Hematopoietic multipotent progenitor cell treated with erythropoietin and hydrocortisone succinate and interleukin-3 and kit ligand, for 4 days (in vitro differentiated cells): ENCODE measurements around the gene MYO1D.
"Not testable (repeated sequence)": the region's sequence is repeated elsewhere in the genome, so short reads cannot be mapped to it uniquely, and the experiment has no call there.

Experiments used
- DNase-seq: peaks from one replicate; pipeline ENCODE4 v3.0.0-alpha.2; 2015

Gene MYO1D

GRCh38 chr17:32876417-32877163 lies at the start of gene MYO1D:
TSS of gene MYO1D (minus strand) at chr17:32877124. CDS start at chr17:32876872, 252 bp downstream.
- DNase-seq: peak; percentile 53

- no peak for DNase-seq
These were observed 49.3 kb upstream of the MYO1D start for GRCh38 chr17:32926183-32926582.

GRCh38 chr17:32923905-32924304 lies 47.0 kb upstream of the MYO1D start:
- not testable (repeated sequence) for DNase-seq

- no peak for DNase-seq
These were observed 44.1 kb upstream of the MYO1D start for GRCh38 chr17:32921017-32921416.

- no peak for DNase-seq
These were observed 43.4 kb upstream of the MYO1D start for GRCh38 chr17:32920293-32920692.

GRCh38 chr17:32919876-32920275 lies 43.0 kb upstream of the MYO1D start:
- not testable (repeated sequence) for DNase-seq

- no peak for DNase-seq
These were observed 40.9 kb upstream of the MYO1D start for GRCh38 chr17:32917842-32918241.

- no peak for DNase-seq
These were observed 40.2 kb upstream of the MYO1D start for GRCh38 chr17:32917081-32917480.

GRCh38 chr17:32916134-32916533 lies 39.2 kb upstream of the MYO1D start:
- no peak for DNase-seq

GRCh38 chr17:32915245-32915644 lies 38.3 kb upstream of the MYO1D start:
- no peak for DNase-seq

GRCh38 chr17:32914181-32914580 lies 37.3 kb upstream of the MYO1D start:
- DNase-seq: no peak

- no peak for DNase-seq
These were observed 36.7 kb upstream of the MYO1D start for GRCh38 chr17:32913593-32913992.

- DNase-seq: no peak
These were observed 35.4 kb upstream of the MYO1D start for GRCh38 chr17:32912218-32912897.

GRCh38 chr17:32910769-32911168 lies 33.8 kb upstream of the MYO1D start:
- no peak for DNase-seq

- DNase-seq: peak; percentile 93
These were observed 33.0 kb upstream of the MYO1D start for GRCh38 chr17:32909787-32910369.

GRCh38 chr17:32907583-32907982 lies 30.7 kb upstream of the MYO1D start:
- DNase-seq: no peak

- no peak for DNase-seq
These were observed 28.0 kb upstream of the MYO1D start for GRCh38 chr17:32904891-32905290.

GRCh38 chr17:32903774-32904673 lies 27.1 kb upstream of the MYO1D start:
- DNase-seq: no peak

- DNase-seq: no peak
These were observed 24.8 kb upstream of the MYO1D start for GRCh38 chr17:32901743-32902142.

- DNase-seq: no peak
These were observed 22.5 kb upstream of the MYO1D start for GRCh38 chr17:32899236-32900013.

- peak; percentile 46 for DNase-seq
These were observed 19.8 kb upstream of the MYO1D start for GRCh38 chr17:32896647-32897258.

- DNase-seq: peak; percentile 56
These were observed 17.3 kb upstream of the MYO1D start for GRCh38 chr17:32894245-32894644.
